ENCODE data around the gene NAV1.

GRCh38 chr1:201565024-201565730 lies 26.2 kb downstream of the NAV1 start:
- TF ChIP-seq GATA3 (IDR thresholded peaks at IDR 0.05; ENCODE audit: low read depth, low read length) (no peak), GATA2 (IDR thresholded peaks at IDR 0.05; ENCODE audit: low read depth, low read length) (no peak)
